ENCODE results near the gene TSHZ1.

Gene TSHZ1, protein sequence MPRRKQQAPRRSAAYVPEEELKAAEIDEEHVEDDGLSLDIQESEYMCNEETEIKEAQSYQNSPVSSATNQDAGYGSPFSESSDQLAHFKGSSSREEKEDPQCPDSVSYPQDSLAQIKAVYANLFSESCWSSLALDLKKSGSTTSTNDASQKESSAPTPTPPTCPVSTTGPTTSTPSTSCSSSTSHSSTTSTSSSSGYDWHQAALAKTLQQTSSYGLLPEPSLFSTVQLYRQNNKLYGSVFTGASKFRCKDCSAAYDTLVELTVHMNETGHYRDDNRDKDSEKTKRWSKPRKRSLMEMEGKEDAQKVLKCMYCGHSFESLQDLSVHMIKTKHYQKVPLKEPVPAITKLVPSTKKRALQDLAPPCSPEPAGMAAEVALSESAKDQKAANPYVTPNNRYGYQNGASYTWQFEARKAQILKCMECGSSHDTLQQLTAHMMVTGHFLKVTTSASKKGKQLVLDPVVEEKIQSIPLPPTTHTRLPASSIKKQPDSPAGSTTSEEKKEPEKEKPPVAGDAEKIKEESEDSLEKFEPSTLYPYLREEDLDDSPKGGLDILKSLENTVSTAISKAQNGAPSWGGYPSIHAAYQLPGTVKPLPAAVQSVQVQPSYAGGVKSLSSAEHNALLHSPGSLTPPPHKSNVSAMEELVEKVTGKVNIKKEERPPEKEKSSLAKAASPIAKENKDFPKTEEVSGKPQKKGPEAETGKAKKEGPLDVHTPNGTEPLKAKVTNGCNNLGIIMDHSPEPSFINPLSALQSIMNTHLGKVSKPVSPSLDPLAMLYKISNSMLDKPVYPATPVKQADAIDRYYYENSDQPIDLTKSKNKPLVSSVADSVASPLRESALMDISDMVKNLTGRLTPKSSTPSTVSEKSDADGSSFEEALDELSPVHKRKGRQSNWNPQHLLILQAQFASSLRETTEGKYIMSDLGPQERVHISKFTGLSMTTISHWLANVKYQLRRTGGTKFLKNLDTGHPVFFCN (N-terminal part only)

DNA sequence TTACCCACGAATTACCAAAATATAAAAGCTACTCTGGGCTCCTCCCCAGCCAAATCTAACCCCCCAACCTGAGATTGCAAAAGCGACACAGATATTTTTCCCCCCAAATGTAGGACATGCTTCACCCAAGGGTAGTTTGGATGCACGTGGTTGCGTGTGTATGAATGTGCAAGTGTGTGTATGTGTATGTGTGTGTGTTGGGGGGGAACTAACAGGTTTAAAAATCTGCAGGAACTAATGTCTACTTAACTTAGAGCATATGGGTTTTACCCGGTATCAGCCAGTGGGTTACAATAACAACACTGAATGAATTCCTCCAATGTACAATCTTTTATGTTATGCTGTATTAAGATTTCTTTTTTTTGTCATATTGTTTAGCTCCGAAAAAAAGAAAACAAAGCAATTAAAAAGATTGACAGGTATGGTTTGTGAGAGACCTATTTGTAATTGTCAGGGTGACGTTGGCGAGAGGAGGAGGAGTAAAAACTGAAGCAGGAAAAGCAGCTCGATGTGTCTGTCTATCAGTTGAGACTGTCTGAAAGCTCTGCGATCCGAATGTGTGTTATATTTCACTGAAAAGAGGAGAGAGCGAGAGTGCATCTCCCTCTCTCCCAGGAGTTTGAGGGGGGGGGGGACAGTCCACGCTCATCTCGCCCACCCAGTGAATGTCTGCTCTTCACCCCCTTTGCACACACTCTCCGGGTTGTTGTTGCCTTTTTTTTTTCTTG lies at the start of gene TSHZ1:
TSS of gene TSHZ1 (plus strand) at position 524 of the 728 bp plus-strand sequence. CDS start 1,080 bp downstream, outside the sequence.
- DNase-seq = peak; percentile 58
- TF ChIP-seq, protein P1, sequence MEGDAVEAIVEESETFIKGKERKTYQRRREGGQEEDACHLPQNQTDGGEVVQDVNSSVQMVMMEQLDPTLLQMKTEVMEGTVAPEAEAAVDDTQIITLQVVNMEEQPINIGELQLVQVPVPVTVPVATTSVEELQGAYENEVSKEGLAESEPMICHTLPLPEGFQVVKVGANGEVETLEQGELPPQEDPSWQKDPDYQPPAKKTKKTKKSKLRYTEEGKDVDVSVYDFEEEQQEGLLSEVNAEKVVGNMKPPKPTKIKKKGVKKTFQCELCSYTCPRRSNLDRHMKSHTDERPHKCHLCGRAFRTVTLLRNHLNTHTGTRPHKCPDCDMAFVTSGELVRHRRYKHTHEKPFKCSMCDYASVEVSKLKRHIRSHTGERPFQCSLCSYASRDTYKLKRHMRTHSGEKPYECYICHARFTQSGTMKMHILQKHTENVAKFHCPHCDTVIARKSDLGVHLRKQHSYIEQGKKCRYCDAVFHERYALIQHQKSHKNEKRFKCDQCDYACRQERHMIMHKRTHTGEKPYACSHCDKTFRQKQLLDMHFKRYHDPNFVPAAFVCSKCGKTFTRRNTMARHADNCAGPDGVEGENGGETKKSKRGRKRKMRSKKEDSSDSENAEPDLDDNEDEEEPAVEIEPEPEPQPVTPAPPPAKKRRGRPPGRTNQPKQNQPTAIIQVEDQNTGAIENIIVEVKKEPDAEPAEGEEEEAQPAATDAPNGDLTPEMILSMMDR (IDR thresholded peaks at IDR 0.05; ENCODE audit: low read depth, low read length) = no peak
- Histone ChIP-seq H3K36me3 (no peaks in the 10 kb centered on the region), H3K27me3 (ENCODE audit: insufficient read depth, low read depth, severe bottlenecking) (no peaks in the 10 kb centered on the region), H3K9me3 (ENCODE audit: severe bottlenecking) (no peaks in the 10 kb centered on the region), H3K27ac (peak within 1 kb of the TSS; percentile 97), H3K4me3 (ENCODE audit: low read depth, low read length) (peak within 1 kb of the TSS; percentile 87)

DNA sequence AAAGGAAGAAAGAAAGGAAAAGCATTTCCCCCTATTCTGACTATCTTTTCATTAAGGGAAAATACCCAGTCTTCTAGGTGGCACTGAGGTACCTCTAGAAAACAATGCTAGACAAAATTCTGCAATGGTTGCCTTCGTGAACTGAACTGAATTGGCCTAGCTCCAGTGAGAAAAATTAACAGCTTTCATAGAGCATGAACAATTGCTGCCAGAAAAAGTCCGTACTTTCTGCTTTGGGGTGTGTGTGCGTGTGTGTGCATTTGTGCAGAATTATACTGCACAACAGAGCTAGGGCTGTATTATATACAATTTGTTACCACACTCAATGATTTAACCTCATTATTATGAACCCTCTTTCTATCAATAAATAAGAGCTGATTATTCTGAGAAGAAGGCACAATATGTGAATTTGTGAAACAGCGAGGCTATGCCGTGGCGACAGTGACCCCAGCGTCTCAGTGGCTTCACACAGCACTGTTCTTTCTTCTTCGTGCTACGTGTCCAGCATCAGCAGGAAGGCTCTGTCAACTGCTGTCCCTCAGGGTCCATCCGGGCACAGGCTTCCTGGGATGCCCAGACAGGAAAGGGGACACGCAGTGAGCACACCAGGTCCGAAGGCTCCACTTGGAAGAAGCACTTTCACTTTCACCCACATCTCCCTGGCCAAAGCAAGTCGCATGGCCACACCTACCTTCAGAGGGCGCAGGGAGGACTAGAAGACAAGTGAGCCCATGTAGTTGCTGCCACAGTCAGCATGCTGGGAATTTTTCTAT lies 49.2 kb upstream of the TSHZ1 start:
- DNase-seq = no peak
- Histone ChIP-seq H3K4me3 (ENCODE audit: low read depth, low read length) (no peak overlapping the region), H3K27ac (no peak overlapping the region), H3K9me3 (ENCODE audit: severe bottlenecking) (no peaks in the 10 kb centered on the region), H3K27me3 (ENCODE audit: insufficient read depth, low read depth, severe bottlenecking) (no peaks in the 10 kb centered on the region), H3K36me3 (no peaks in the 10 kb centered on the region)
- TF ChIP-seq, protein P1 (IDR thresholded peaks at IDR 0.05; ENCODE audit: low read depth, low read length) = no peak

DNA sequence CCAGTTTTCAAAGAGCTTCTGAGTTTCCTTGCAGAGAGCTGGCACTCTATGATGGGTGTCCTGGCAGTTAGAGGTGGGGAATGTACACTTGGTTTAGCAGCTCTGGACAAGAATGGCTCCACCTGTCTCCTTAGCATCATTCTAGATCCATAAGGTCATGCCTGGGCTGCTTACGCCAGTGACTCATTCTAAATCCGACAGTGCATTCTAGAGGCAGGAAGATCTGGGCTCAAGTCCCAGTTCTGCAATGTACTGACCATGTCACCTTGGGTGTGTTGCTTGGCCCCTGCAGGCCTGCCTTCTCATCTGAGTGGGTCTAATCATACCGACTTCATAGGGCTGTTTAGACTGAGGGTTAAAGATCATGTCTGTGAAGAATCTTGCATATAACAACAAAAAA lies 48.1 kb upstream of the TSHZ1 start:
- DNase-seq = no peak
- no peaks in the 10 kb centered on the region for H3K27me3 ChIP-seq (ENCODE audit: insufficient read depth, low read depth, severe bottlenecking)
- TF ChIP-seq, protein P1 (IDR thresholded peaks at IDR 0.05; ENCODE audit: low read depth, low read length) = no peak
- H3K36me3 ChIP-seq = no peaks in the 10 kb centered on the region
- no peak overlapping the region for H3K4me3 ChIP-seq (ENCODE audit: low read depth, low read length)
- H3K9me3 ChIP-seq (ENCODE audit: severe bottlenecking) = no peaks in the 10 kb centered on the region
- H3K27ac ChIP-seq = no peak overlapping the region

DNA sequence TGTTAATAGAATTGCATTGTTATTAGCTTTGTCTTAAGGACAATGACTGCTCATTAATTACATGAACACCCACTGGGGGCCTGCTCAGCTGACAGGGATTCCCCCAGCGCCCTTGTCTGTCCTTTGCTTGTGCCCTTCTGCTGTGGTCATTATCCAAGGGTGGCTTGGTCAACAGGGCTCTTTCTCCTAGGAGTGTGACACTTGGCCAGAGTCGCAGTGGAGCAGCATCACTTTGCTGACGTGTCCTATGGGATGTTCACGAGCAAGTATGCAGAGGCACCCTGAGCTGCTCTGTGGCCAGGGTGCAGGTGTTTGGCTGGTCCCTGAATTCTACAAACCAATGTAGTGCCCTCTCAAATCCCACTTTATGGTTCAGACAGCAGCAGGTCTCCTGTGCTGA lies 47.6 kb upstream of the TSHZ1 start:
- Histone ChIP-seq H3K9me3 (ENCODE audit: severe bottlenecking) (no peaks in the 10 kb centered on the region), H3K27me3 (ENCODE audit: insufficient read depth, low read depth, severe bottlenecking) (no peaks in the 10 kb centered on the region), H3K4me3 (ENCODE audit: low read depth, low read length) (no peak overlapping the region), H3K36me3 (no peaks in the 10 kb centered on the region), H3K27ac (no peak overlapping the region)
- no peak for DNase-seq
- TF ChIP-seq, protein P1 (IDR thresholded peaks at IDR 0.05; ENCODE audit: low read depth, low read length) = no peak

DNA sequence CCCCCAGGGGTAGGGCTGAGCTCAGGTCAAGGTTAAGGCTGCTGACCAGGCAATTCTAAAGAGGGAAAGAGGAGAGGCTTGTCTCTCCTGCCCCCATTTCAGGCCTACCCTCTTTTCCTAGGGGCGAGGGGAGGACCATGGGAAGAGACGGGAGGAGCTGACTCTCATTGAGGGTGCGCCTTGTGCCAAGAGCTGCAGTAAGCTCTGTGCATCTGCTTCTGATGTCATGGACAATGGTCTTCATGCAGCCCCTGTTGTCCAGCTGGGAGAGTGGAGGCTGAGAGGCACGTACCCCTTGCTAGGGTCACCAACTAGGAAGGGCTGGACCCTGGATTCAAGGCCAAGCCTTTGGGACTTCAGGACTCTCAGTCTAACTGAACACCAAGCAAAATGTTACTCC lies 46.9 kb upstream of the TSHZ1 start:
- Histone ChIP-seq H3K36me3 (no peaks in the 10 kb centered on the region), H3K4me3 (ENCODE audit: low read depth, low read length) (no peak overlapping the region), H3K9me3 (ENCODE audit: severe bottlenecking) (no peaks in the 10 kb centered on the region), H3K27me3 (ENCODE audit: insufficient read depth, low read depth, severe bottlenecking) (no peaks in the 10 kb centered on the region), H3K27ac (no peak overlapping the region)
- TF ChIP-seq, protein P1 (IDR thresholded peaks at IDR 0.05; ENCODE audit: low read depth, low read length) = no peak
- no peak for DNase-seq

All from WERI-Rb-1 (cell line).